Osteoblast (primary cell): ENCODE results near the gene TCF4. TPM values are rescaled to one million over a fixed set of nuclear protein-coding genes. Genes with fewer than 3 reads are reported as not detected.
A peak's percentile ranks its signal among the peaks of the same experiment; 100 is the strongest.

Experiments used
- DNase-seq: peaks from one replicate; pipeline ENCODE4 v3.0.0; 2011; ENCODE audit warnings: low spot score, mixed read lengths; ENCODE audit not compliant: insufficient read length; ENCODE audit errors: missing footprints
- H2AFZ ChIP-seq: 2 replicates; pipeline ENCODE4 v1.6.0; 2011; ENCODE audit warnings: mild to moderate bottlenecking, low read length
- H3K27ac ChIP-seq: 2 replicates; pipeline ENCODE4 v1.5.1; 2011; ENCODE audit warnings: mild to moderate bottlenecking, low read depth, low read length, moderate library complexity
- H3K27me3 ChIP-seq: 2 replicates; pipeline ENCODE4 v1.6.0; 2012; ENCODE audit warnings: mild to moderate bottlenecking, control low read depth, inconsistent platforms, low read length, moderate library complexity; ENCODE audit not compliant: insufficient read depth
- H3K36me3 ChIP-seq: 2 replicates; pipeline ENCODE4 v1.5.1; 2011; ENCODE audit warnings: mild to moderate bottlenecking, low read length, control low read depth, moderate library complexity; ENCODE audit not compliant: insufficient read depth
- H3K4me1 ChIP-seq: 2 replicates; pipeline ENCODE4 v1.5.1; 2011; ENCODE audit warnings: mild to moderate bottlenecking, low read length, control low read depth, moderate library complexity; ENCODE audit not compliant: insufficient read depth
- H3K4me2 ChIP-seq: 2 replicates; pipeline ENCODE4 v1.6.0; 2011; ENCODE audit warnings: mild to moderate bottlenecking, low read length; ENCODE audit not compliant: insufficient read depth
- H3K4me3 ChIP-seq: fragments of 200-600 bp; sonication (generic); 3 replicates; pipeline ENCODE4 v1.5.1; 2012; ENCODE audit warnings: mild to moderate bottlenecking, low read length, inconsistent platforms; ENCODE audit not compliant: insufficient read depth
- H3K79me2 ChIP-seq: 2 replicates; pipeline ENCODE4 v1.6.0; 2012; ENCODE audit warnings: mild to moderate bottlenecking, low read length, control low read depth, inconsistent platforms; ENCODE audit not compliant: insufficient read depth
- H3K9me3 ChIP-seq: 2 replicates; pipeline ENCODE4 v1.5.1; 2011; ENCODE audit warnings: low read depth, low read length, control low read depth
- H4K20me1 ChIP-seq: 2 replicates; pipeline ENCODE4 v1.6.0; 2012; ENCODE audit warnings: mild to moderate bottlenecking, low read length, control low read depth; ENCODE audit not compliant: insufficient read depth
- total RNA-seq: library from RNA; depleted of rRNA; stranded (reverse); fragments of >200 nt; gene quantifications from 2 replicates; pipeline ENCODE4 v1.2.3, GENCODE V29; 2012
- TF ChIP-seq, protein P1 (sequence below): IDR thresholded peaks from 2 replicates; pipeline ENCODE4 v1.5.1; 2011; ENCODE audit warnings: mild to moderate bottlenecking, low read depth, low read length, moderate library complexity; ENCODE audit errors: extremely low read depth

The TCF4 gene
- total RNA-seq, 1 donor, result 87.2 TPM

DNA sequence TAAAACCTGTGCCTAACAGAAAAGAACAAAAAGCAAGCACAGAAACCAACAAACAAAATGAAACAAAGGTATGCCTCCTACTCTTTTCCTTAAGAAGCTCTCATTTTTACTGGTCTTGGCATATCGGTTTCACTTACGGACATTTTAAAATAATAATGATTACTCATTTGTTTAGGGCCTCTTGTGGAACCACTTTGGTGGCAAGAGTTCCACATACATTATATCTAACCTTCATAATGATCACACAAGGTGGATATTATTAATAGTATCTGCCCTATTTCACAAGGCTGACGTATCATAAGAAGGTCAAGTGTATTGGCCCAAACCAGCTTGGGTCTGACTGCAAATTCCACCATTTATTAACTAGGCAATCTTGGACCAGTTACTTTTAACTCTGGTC lies 304.7 kb downstream of the TCF4 start:
- TF ChIP-seq, protein P1, sequence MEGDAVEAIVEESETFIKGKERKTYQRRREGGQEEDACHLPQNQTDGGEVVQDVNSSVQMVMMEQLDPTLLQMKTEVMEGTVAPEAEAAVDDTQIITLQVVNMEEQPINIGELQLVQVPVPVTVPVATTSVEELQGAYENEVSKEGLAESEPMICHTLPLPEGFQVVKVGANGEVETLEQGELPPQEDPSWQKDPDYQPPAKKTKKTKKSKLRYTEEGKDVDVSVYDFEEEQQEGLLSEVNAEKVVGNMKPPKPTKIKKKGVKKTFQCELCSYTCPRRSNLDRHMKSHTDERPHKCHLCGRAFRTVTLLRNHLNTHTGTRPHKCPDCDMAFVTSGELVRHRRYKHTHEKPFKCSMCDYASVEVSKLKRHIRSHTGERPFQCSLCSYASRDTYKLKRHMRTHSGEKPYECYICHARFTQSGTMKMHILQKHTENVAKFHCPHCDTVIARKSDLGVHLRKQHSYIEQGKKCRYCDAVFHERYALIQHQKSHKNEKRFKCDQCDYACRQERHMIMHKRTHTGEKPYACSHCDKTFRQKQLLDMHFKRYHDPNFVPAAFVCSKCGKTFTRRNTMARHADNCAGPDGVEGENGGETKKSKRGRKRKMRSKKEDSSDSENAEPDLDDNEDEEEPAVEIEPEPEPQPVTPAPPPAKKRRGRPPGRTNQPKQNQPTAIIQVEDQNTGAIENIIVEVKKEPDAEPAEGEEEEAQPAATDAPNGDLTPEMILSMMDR, result no peak
- peaks cover 4% of the 10 kb centered on the region for H4K20me1 ChIP-seq

DNA sequence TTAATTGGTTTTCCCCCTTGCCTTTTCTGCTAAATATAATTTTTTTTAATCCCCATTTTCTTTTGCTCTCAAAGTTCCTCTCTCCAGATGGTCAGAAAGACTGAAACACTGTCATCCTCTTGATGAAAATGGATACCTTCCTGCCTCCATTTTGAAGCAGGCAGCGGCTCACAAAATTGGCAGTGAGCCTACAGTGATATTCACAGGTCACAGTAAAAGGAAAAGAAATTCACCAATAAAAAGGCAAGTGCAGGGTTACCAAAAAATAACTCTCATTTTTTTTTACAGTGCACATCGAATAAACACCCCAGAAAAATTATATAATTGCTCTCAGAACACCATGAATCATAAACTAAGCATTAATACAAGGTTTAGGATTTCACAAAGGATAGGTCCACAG lies 307.5 kb downstream of the TCF4 start:
- H3K79me2 ChIP-seq, result peaks cover 15% of the 10 kb centered on the region
- TF ChIP-seq, protein P1, result no peak
- H3K27me3 ChIP-seq, result no peaks in the 10 kb centered on the region
- H3K9me3 ChIP-seq, result no peaks in the 10 kb centered on the region
- no peaks in the 10 kb centered on the region for H4K20me1 ChIP-seq
- no peak overlapping the region for H3K27ac ChIP-seq
- no peak overlapping the region for H3K4me3 ChIP-seq
- H2AFZ ChIP-seq, result no peak overlapping the region
- no peak for DNase-seq
- H3K4me2 ChIP-seq, result no peak overlapping the region
- H3K36me3 ChIP-seq, result peaks cover 6% of the 10 kb centered on the region
- H3K4me1 ChIP-seq, result peaks cover 5% of the 10 kb centered on the region

More for the DNA sequence above, 304.7 kb downstream of the TCF4 start:
- Histone ChIP-seq H3K79me2 (peaks cover 29% of the 10 kb centered on the region), H3K4me1 (no peaks in the 10 kb centered on the region), H3K27me3 (no peaks in the 10 kb centered on the region), H2AFZ (no peak overlapping the region), H3K4me3 (no peak overlapping the region), H3K36me3 (peaks cover 6% of the 10 kb centered on the region), H3K9me3 (no peaks in the 10 kb centered on the region), H3K27ac (no peak overlapping the region), H3K4me2 (no peak overlapping the region)
- no peak for DNase-seq

DNA sequence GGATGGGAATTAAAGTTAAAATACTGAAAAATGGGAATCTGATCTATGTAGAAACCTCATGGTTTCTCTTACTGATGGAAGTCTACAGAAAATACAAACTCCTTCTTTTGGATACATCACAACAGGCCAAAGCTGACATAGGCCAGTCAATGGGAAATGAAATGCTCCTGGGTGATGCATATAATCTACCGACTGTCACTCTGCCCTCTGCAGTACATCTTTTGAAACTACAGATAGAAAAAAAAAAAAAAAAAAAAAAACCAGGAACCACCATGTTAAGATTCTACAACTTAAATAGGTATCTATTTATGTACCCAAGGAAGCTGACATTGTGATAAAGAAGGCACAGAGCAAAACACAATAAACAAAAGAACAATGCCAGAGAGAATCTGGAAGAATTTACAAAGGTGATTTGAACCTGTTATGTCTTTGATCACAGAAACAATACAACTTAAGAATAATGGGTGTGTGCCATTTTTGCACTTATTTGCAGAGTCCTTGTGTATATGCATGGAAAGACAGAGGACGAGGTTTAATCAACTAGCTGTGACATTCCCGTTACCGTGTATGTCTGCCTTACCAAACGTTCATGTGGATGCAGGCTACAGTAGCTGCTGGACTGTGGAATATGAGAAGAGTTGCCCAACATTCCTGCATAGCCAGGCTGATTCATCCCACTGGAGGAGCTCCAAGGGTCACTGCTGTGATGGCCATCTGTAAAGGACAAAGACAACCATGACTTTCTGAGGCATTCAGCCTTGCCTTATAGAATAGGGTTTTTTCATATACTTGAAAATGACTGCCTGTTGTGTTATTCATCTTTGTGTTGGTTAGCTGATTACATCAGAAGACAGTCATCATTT lies 312.7 kb downstream of the TCF4 start:
- H3K27me3 ChIP-seq, result no peaks in the 10 kb centered on the region
- peak overlapping the region; percentile 69 for H3K4me2 ChIP-seq
- H2AFZ ChIP-seq, result no peak overlapping the region
- H4K20me1 ChIP-seq, result no peaks in the 10 kb centered on the region
- TF ChIP-seq, protein P1, result peak; percentile 48
- H3K9me3 ChIP-seq, result no peaks in the 10 kb centered on the region
- H3K27ac ChIP-seq, result peak overlapping the region; percentile 59
- peak overlapping the region; percentile 9 for H3K4me3 ChIP-seq
- H3K4me1 ChIP-seq, result peaks cover 33% of the 10 kb centered on the region
- H3K79me2 ChIP-seq, result peaks cover 6% of the 10 kb centered on the region
- peaks cover 18% of the 10 kb centered on the region for H3K36me3 ChIP-seq
- no peak for DNase-seq

DNA sequence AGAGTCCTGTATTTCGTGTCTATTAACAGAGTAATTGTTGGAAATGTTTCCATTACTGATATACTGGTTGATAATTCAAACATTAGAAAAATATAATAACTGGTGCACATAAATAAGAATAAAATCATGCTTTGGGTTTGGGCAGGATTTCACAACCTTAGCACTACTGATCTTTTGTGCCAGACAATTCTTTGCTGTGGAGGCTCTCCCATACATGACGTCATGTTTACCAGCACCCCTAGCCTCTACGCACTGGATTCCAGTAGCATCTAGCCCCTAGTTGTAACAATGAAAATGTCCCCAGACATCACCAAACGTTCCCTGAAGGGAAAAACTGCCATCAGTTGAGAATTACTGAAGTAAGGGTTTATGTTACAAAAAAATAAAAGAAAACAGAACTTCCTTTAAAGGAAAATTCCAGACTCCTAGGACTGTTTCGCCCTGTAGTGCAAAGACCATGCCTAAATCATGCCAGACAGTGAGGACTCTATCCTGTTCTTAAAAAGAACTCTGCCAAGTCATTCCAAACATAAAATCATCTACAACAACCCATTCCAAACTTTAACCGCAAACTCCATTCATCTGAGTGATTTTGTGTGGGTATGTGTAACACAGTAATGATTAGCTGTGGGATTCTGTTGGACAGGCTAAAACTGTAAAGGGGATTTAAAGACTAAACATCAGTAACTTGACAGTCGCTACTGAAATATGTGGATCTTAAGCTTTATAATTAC lies 315.3 kb downstream of the TCF4 start:
- peaks cover 32% of the 10 kb centered on the region for H3K36me3 ChIP-seq
- peak overlapping the region; percentile 13 for H2AFZ ChIP-seq
- H3K4me2 ChIP-seq, result peak overlapping the region; percentile 70
- no peaks in the 10 kb centered on the region for H3K79me2 ChIP-seq
- no peaks in the 10 kb centered on the region for H4K20me1 ChIP-seq
- peaks cover 33% of the 10 kb centered on the region for H3K4me1 ChIP-seq
- peak overlapping the region; percentile 35 for H3K4me3 ChIP-seq
- no peak for DNase-seq
- peak overlapping the region; percentile 94 for H3K27ac ChIP-seq
- TF ChIP-seq, protein P1, result no peak
- H3K27me3 ChIP-seq, result no peaks in the 10 kb centered on the region
- no peaks in the 10 kb centered on the region for H3K9me3 ChIP-seq
